Measurements from ENCODE around the gene GYG2. TPM values are rescaled to one million over a fixed set of nuclear protein-coding genes. Genes with fewer than 3 reads are reported as not detected.

The GYG2 gene
- total RNA-seq, 1 donor from 2014 or later: 7.8 TPM

DNA sequence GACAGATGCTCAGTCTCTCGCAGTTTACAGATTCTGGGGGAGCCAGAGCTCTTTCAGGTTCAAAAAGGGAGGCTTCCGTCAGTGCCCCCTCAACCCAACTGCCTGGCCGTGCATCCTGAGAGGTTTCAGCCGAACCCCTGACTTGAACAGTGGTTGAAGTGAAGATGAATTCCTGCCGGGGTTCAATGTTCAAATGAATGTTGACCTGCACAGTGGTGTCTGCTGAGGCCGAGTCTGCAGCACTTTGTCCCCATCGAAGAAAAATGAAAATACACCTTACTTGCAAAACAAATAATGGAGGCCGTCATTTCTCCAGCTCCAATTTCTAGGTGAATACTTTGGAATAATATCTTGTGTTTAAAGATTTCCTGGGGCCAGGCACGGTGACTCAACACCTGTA lies 33.7 kb downstream of the GYG2 start:
- no peaks in the 10 kb centered on the region for H3K36me3 ChIP-seq (ENCODE audit: control insufficient read depth in 3 of 3, insufficient read depth in 3 of 3, low read length in 3 of 3)
- H3K27me3 ChIP-seq (ENCODE audit: control insufficient read depth in 3 of 3, insufficient read depth in 3 of 3, low read length in 3 of 3): no peaks in the 10 kb centered on the region
- no peak overlapping the region for H3K27ac ChIP-seq (ENCODE audit: low read depth, low read length)
- no peaks in the 10 kb centered on the region for H3K4me1 ChIP-seq (ENCODE audit: control insufficient read depth in 3 of 3, insufficient read depth in 3 of 3, low read length in 3 of 3)
- H3K4me3 ChIP-seq (ENCODE audit: low read length in 3 of 3): no peak overlapping the region
- no peak overlapping the region for H3K9ac ChIP-seq (ENCODE audit: low read depth in 1 of 3, low read length in 3 of 3)
- H3K9me3 ChIP-seq (ENCODE audit: control insufficient read depth in 3 of 3, low read length in 3 of 3): no peaks in the 10 kb centered on the region

DNA sequence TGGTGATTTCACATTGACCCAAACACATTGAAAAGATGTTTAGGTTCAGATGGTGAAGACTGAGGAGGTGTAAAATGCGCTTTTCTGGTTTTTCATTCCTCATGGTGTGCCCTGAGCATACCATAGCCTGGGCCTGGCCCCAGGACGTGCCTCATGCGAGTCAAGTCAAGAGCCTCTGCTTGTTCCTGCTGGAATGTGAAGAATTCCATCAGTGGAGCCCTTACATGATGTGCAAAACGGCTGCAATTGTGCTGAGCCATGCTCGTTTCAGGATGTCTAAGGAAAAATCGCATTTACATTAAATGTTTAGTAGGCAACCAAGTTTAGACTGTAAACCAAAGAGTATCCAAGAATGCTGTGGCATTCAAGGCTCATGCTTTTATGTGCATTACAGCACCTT lies 34.9 kb downstream of the GYG2 start:
- Histone ChIP-seq H3K9me3 (ENCODE audit: control insufficient read depth in 3 of 3, low read length in 3 of 3) (no peaks in the 10 kb centered on the region), H3K9ac (ENCODE audit: low read depth in 1 of 3, low read length in 3 of 3) (no peak overlapping the region), H3K4me1 (ENCODE audit: control insufficient read depth in 3 of 3, insufficient read depth in 3 of 3, low read length in 3 of 3) (no peaks in the 10 kb centered on the region), H3K36me3 (ENCODE audit: control insufficient read depth in 3 of 3, insufficient read depth in 3 of 3, low read length in 3 of 3) (no peaks in the 10 kb centered on the region), H3K27ac (ENCODE audit: low read depth, low read length) (no peak overlapping the region), H3K4me3 (ENCODE audit: low read length in 3 of 3) (no peak overlapping the region), H3K27me3 (ENCODE audit: control insufficient read depth in 3 of 3, insufficient read depth in 3 of 3, low read length in 3 of 3) (no peaks in the 10 kb centered on the region)

DNA sequence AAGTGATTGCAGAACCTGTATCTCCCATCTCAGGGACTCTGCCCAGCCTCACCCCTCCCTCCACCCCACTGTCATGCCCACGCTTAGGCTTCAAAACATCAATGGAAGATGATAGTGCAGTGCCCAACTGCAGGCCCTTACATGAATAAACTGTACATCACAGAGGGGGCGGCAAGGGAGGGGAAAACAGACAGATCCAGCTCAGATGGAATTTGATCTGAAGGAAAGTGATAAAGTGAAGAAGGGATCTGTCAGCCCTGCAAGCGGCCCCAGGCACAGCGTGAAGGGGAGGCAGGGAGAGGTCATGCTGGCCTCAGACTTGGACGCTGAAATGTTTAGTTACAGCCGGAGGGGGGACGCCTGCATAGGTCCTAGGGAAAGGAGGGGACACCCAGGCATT lies 38.5 kb downstream of the GYG2 start:
- Histone ChIP-seq H3K4me1 (ENCODE audit: control insufficient read depth in 3 of 3, insufficient read depth in 3 of 3, low read length in 3 of 3) (no peaks in the 10 kb centered on the region), H3K36me3 (ENCODE audit: control insufficient read depth in 3 of 3, insufficient read depth in 3 of 3, low read length in 3 of 3) (no peaks in the 10 kb centered on the region), H3K4me3 (ENCODE audit: low read length in 3 of 3) (no peak overlapping the region), H3K9me3 (ENCODE audit: control insufficient read depth in 3 of 3, low read length in 3 of 3) (no peaks in the 10 kb centered on the region), H3K27ac (ENCODE audit: low read depth, low read length) (no peak overlapping the region), H3K27me3 (ENCODE audit: control insufficient read depth in 3 of 3, insufficient read depth in 3 of 3, low read length in 3 of 3) (no peaks in the 10 kb centered on the region), H3K9ac (ENCODE audit: low read depth in 1 of 3, low read length in 3 of 3) (no peak overlapping the region)

GRCh38 chrX:2870650-2871049 lies 41.9 kb downstream of the GYG2 start:
- H3K9me3 ChIP-seq (ENCODE audit: control insufficient read depth in 3 of 3, low read length in 3 of 3): no peaks in the 10 kb centered on the region
- no peaks in the 10 kb centered on the region for H3K4me1 ChIP-seq (ENCODE audit: control insufficient read depth in 3 of 3, insufficient read depth in 3 of 3, low read length in 3 of 3)
- H3K9ac ChIP-seq (ENCODE audit: low read depth in 1 of 3, low read length in 3 of 3): no peak overlapping the region
- H3K4me3 ChIP-seq (ENCODE audit: low read length in 3 of 3): no peak overlapping the region
- no peak overlapping the region for H3K27ac ChIP-seq (ENCODE audit: low read depth, low read length)
- no peaks in the 10 kb centered on the region for H3K36me3 ChIP-seq (ENCODE audit: control insufficient read depth in 3 of 3, insufficient read depth in 3 of 3, low read length in 3 of 3)
- no peaks in the 10 kb centered on the region for H3K27me3 ChIP-seq (ENCODE audit: control insufficient read depth in 3 of 3, insufficient read depth in 3 of 3, low read length in 3 of 3)

DNA sequence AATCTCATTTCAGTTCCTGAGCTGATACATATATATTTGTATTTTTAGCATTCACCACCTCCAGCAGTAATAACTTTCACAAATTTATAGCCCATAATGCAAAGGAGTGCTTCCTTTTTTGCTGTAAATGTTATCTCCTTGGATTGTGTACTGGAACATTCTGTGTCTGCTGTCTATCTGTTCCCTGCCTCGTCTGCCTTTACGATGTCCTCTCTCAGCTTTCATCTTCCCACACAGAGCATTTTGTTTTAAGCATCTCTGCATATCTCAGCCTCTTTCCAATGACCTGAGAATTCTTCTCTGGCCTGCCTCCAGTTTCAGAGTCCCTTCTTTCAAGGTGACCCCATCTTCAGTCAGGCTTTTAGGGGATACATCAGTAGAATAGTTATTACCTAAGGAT lies 43.1 kb downstream of the GYG2 start:
- Histone ChIP-seq H3K36me3 (ENCODE audit: control insufficient read depth in 3 of 3, insufficient read depth in 3 of 3, low read length in 3 of 3) (no peaks in the 10 kb centered on the region), H3K9me3 (ENCODE audit: control insufficient read depth in 3 of 3, low read length in 3 of 3) (no peaks in the 10 kb centered on the region), H3K27ac (ENCODE audit: low read depth, low read length) (no peak overlapping the region), H3K27me3 (ENCODE audit: control insufficient read depth in 3 of 3, insufficient read depth in 3 of 3, low read length in 3 of 3) (no peaks in the 10 kb centered on the region), H3K4me1 (ENCODE audit: control insufficient read depth in 3 of 3, insufficient read depth in 3 of 3, low read length in 3 of 3) (no peaks in the 10 kb centered on the region), H3K4me3 (ENCODE audit: low read length in 3 of 3) (no peak overlapping the region), H3K9ac (ENCODE audit: low read depth in 1 of 3, low read length in 3 of 3) (no peak overlapping the region)

DNA sequence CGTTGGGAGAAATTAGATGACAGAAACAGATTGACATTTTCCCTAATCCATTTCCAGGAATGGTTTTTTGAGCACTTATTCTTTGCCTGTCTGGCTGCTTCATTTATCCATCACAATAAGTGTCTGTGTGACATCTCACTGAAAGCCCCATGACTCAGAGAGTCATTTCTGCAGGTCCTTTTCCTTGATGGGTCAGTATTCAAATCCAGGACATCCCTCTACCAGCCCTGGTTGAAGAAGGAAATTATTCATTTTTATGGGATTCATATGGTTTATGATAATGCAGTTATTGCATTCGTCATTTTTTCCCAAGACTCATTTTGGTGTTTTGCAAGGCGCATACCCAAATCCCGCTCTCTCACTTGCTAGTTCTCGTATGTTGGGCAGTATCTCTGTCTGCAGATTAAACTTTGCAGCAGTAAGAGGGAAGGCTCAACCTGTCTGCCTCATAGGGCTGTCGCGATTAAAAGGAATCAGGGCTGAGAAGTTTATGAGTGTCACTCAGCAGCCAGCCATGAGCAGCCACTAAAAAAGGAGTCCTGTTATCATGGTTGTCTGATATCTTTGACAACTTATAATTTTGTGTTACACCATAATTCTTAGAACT lies 44.0 kb downstream of the GYG2 start:
- H3K36me3 ChIP-seq (ENCODE audit: control insufficient read depth in 3 of 3, insufficient read depth in 3 of 3, low read length in 3 of 3): no peaks in the 10 kb centered on the region
- no peaks in the 10 kb centered on the region for H3K9me3 ChIP-seq (ENCODE audit: control insufficient read depth in 3 of 3, low read length in 3 of 3)
- H3K4me3 ChIP-seq (ENCODE audit: low read length in 3 of 3): no peak overlapping the region
- H3K4me1 ChIP-seq (ENCODE audit: control insufficient read depth in 3 of 3, insufficient read depth in 3 of 3, low read length in 3 of 3): no peaks in the 10 kb centered on the region
- H3K27ac ChIP-seq (ENCODE audit: low read depth, low read length): no peak overlapping the region
- no peak overlapping the region for H3K9ac ChIP-seq (ENCODE audit: low read depth in 1 of 3, low read length in 3 of 3)
- H3K27me3 ChIP-seq (ENCODE audit: control insufficient read depth in 3 of 3, insufficient read depth in 3 of 3, low read length in 3 of 3): no peaks in the 10 kb centered on the region

DNA sequence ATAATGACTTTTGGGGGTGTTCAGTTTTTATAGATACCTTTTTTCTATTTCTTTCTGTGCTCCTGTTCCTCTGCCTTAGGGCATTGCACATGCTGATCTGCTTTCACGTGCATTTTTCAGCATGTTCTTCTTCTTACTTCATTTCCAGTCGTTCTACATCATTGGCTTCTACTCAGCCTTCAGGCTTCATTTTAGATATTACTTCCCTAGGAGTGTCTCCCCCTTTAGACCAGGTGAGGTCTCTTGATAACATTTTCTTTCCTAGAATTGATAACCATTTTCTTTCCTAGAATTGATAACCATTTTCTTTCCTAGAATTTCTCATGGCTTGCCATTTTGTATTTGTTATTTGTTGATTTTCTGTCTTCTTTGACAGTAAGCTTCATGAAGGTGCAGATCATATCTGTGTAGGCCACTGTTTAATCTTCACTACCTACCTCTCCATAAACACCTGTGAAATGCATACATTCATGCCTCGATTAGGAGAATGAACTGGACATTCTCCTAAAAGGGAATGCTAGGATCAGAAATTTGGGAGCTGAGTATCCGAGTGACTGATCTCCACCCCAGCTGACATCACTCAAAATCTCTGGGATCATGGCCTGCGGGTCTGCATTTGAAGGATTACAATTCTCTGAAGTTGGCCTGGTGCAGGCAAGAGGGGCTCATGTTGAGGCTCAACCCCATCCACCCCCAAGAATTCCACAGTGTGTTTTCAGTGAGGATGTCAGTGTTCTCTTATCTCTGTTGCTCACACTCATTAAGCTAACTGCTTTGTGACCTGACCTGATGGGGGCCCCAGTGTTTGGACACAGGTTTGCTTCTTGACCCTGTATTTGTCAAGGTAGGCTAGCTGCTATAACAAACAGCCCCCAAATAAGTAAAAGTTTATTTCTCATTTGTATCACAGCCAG lies 45.7 kb downstream of the GYG2 start:
- H3K36me3 ChIP-seq (ENCODE audit: control insufficient read depth in 3 of 3, insufficient read depth in 3 of 3, low read length in 3 of 3): no peaks in the 10 kb centered on the region
- H3K27me3 ChIP-seq (ENCODE audit: control insufficient read depth in 3 of 3, insufficient read depth in 3 of 3, low read length in 3 of 3): no peaks in the 10 kb centered on the region
- H3K27ac ChIP-seq (ENCODE audit: low read depth, low read length): no peak overlapping the region
- H3K9me3 ChIP-seq (ENCODE audit: control insufficient read depth in 3 of 3, low read length in 3 of 3): no peaks in the 10 kb centered on the region
- H3K9ac ChIP-seq (ENCODE audit: low read depth in 1 of 3, low read length in 3 of 3): no peak overlapping the region
- no peaks in the 10 kb centered on the region for H3K4me1 ChIP-seq (ENCODE audit: control insufficient read depth in 3 of 3, insufficient read depth in 3 of 3, low read length in 3 of 3)
- no peak overlapping the region for H3K4me3 ChIP-seq (ENCODE audit: low read length in 3 of 3)

DNA sequence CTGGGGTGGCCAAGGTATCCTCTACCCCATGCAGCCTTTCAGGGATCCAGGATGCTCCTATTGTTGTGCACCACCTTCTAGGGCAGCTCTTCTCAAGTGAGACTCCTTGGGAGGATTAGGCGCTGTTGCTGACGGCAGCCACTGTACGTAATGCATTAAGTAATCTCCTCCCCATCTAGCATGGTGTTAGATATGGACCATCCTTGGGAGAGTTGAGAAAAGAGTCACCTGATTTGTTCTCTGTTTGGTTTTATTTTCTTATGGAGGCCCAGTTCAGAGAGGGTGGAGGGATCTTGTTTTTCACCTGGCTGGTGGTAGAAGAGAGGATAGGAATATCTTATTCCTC lies 46.4 kb downstream of the GYG2 start:
- H3K9ac ChIP-seq (ENCODE audit: low read depth in 1 of 3, low read length in 3 of 3): no peak overlapping the region
- H3K4me1 ChIP-seq (ENCODE audit: control insufficient read depth in 3 of 3, insufficient read depth in 3 of 3, low read length in 3 of 3): no peaks in the 10 kb centered on the region
- H3K36me3 ChIP-seq (ENCODE audit: control insufficient read depth in 3 of 3, insufficient read depth in 3 of 3, low read length in 3 of 3): no peaks in the 10 kb centered on the region
- H3K27me3 ChIP-seq (ENCODE audit: control insufficient read depth in 3 of 3, insufficient read depth in 3 of 3, low read length in 3 of 3): no peaks in the 10 kb centered on the region
- H3K27ac ChIP-seq (ENCODE audit: low read depth, low read length): no peak overlapping the region
- no peak overlapping the region for H3K4me3 ChIP-seq (ENCODE audit: low read length in 3 of 3)
- H3K9me3 ChIP-seq (ENCODE audit: control insufficient read depth in 3 of 3, low read length in 3 of 3): no peaks in the 10 kb centered on the region

DNA sequence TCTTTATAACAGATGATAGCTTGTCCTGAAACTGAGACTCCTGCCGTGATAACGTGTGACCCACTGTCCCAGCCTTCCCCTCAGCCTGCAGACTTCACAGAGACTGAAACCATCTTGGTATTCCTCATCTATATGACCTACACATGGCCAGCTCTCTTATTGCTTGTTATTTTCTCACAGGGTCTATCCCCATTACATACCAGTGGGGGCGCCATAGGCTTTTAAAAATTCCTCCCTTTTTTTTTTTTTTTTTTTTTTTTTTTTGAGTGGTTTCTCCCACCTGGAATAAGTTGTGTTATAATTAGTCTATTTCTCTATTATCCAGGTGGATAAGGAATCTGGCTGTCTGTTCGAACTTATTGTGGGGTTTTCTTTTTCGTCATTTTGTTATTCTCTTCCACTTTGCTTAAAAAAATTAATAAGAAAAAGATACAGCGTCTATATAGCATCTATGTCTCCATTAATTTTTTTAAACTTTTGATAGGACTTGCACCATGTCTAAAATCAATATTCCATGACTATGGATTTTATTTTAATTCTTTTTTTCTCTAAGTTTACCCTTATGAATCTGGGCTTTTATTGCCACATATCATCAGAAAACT lies 47.2 kb downstream of the GYG2 start:
- no peak overlapping the region for H3K9ac ChIP-seq (ENCODE audit: low read depth in 1 of 3, low read length in 3 of 3)
- H3K4me3 ChIP-seq (ENCODE audit: low read length in 3 of 3): no peak overlapping the region
- H3K4me1 ChIP-seq (ENCODE audit: control insufficient read depth in 3 of 3, insufficient read depth in 3 of 3, low read length in 3 of 3): no peaks in the 10 kb centered on the region
- no peaks in the 10 kb centered on the region for H3K36me3 ChIP-seq (ENCODE audit: control insufficient read depth in 3 of 3, insufficient read depth in 3 of 3, low read length in 3 of 3)
- H3K27me3 ChIP-seq (ENCODE audit: control insufficient read depth in 3 of 3, insufficient read depth in 3 of 3, low read length in 3 of 3): no peaks in the 10 kb centered on the region
- no peaks in the 10 kb centered on the region for H3K9me3 ChIP-seq (ENCODE audit: control insufficient read depth in 3 of 3, low read length in 3 of 3)
- no peak overlapping the region for H3K27ac ChIP-seq (ENCODE audit: low read depth, low read length)

- Histone ChIP-seq H3K9ac (ENCODE audit: low read depth in 1 of 3, low read length in 3 of 3) (no peak overlapping the region), H3K36me3 (ENCODE audit: control insufficient read depth in 3 of 3, insufficient read depth in 3 of 3, low read length in 3 of 3) (no peaks in the 10 kb centered on the region), H3K4me3 (ENCODE audit: low read length in 3 of 3) (no peak overlapping the region), H3K27ac (ENCODE audit: low read depth, low read length) (no peak overlapping the region), H3K9me3 (ENCODE audit: control insufficient read depth in 3 of 3, low read length in 3 of 3) (no peaks in the 10 kb centered on the region), H3K27me3 (ENCODE audit: control insufficient read depth in 3 of 3, insufficient read depth in 3 of 3, low read length in 3 of 3) (no peaks in the 10 kb centered on the region), H3K4me1 (ENCODE audit: control insufficient read depth in 3 of 3, insufficient read depth in 3 of 3, low read length in 3 of 3) (no peaks in the 10 kb centered on the region)
Observed at GRCh38 chrX:2878563-2878962, 49.8 kb downstream of the GYG2 start.

Data from skeletal muscle tissue (tissue), 4 donors.